ENCODE measurements around the gene VEZF1. TPM values are rescaled to one million over a fixed set of nuclear protein-coding genes. Genes with fewer than 3 reads are reported as not detected.

VEZF1 gene
- total RNA-seq, 1 donor from 2014 or later = 31.1 TPM

DNA sequence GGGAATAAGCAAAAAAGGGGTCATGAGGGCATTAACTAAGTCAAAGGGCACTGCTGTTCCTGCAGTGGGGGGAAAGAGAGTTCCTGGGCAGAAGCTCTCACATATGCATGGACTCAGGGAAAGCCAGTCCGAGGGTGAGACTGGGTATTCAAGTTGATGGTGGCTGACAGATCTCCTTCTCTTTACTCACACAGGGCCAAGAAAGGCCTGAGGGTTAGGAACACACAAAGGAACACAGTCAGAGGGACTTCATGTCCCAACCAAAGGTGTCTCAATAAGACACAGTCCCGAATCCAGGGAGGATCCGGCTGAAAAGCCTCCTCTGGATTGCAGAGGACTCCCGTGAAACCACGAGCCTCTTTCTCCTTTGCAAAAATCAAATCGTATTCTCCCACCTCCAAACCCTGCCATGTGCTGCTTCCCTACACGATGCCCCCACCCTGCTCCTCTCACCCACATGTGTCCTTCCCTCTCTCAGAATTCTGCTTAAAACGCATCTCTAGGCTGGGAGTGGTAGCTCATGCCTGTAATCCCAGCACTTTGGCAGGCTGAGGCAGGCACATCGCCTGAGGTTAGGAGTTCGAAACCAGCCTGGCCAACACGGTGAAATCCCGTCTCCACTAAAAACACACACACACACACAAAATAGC lies 56.4 kb downstream of the VEZF1 start:
- no peak for DNase-seq (ENCODE audit: low read depth, low spot score)

DNA sequence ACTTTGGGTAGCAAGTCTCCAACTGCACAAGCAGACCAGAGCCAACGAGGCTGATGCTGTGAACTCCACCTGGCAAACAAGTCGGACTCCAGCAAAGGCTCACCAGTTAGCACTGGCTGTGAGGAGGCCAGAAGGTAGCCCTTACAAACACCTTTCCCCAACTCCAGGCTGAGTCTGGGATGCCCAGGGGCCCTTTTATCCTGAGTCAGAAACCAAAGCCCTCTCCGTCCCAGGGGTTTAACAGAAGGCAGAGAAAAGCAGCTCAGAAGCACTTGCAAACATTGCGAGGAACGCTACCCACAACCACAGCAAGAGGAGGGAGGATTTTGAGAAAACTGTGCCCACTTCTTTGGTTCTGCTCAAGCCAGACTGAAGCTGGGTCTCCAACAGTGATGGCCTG lies 57.8 kb downstream of the VEZF1 start:
- DNase-seq (ENCODE audit: low read depth, low spot score) = no peak

DNA sequence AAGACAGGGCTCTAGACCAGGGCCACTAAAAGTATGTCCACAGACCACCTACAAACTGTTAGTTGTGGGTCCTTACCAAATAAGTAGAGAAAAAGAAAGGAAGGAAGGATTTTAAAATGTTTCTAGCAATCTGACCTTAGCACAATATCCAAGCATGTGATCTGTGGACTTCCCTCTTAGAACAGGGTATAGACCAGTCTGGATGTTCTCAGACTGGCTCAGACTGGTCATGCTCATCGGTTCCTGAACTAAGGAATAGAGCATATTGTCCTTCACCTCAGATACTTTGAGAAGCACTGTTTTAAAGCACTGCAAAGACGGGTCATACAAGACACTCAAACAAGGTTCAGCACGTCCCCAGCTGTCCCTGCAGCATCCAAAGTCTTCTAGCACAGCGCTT lies 58.7 kb downstream of the VEZF1 start:
- DNase-seq (ENCODE audit: low read depth, low spot score) = no peak

DNA sequence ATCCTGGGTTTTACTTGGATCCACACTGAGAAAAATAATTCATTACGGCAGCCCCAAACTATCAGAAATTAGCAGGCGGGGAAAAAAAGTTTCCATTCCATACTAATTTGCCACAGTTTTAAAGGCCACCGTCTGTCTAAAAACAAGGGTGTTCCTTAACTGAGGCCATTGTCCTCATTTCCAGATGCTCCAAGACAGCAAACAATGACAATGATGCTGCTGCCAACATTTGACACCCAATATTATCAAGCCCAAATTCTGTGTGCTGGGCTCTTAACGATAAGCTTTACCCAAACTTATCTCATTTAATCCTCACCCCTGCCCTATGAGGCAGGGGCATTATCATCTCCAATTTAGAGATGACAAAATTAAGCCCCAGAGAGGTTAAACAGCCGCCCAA lies 59.1 kb downstream of the VEZF1 start:
- DNase-seq (ENCODE audit: low read depth, low spot score) = no peak

DNA sequence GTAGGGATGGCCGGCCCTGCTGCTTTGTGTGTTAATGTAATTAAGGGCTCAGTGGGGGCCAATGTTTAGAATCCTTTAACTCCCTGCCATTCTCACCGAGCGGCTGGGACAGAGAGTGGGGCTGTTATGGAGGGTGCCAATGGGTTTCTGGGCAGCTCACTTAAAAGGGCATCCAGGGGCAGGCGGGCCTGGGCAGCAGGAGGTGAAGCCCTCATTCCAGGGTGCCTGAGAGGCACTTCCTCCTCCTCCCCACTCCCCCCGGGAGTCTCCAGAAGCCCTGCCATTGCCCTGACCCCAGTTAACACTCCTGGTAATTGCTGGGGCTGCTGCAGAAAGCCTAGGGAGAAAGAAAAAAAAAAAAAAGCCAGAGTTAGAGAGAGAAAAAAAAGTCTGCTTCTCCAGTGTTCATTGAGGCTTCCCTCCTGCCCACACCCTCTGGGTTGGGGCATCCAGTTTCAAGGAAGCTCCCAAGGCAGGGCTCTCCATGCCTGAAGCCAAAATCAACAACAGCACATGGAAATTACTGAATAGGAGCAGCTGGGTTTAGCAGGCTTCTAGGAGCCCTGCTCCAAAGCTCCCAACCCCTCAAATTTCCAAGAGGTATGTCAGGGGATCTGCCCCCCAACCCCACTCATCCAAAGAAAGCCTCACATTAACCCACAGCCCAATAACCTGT lies 60.9 kb downstream of the VEZF1 start:
- DNase-seq (ENCODE audit: low read depth, low spot score) = no peak

DNA sequence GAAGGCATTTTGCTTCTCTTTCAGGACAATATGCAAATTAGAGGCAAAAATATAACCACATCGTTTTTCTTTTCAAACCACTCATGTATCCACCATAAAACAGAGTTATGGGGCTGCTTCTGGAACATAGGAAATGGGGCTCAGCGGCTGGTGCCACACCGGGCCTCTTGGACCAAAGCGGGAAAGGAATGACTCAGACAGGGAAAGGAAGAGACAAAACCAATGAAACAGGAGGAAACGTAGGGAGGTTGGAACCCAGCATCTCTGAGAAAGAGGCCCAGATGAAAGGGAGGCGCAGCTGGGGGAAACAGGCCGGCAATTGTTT lies 61.4 kb downstream of the VEZF1 start:
- no peak for DNase-seq (ENCODE audit: low read depth, low spot score)

DNA sequence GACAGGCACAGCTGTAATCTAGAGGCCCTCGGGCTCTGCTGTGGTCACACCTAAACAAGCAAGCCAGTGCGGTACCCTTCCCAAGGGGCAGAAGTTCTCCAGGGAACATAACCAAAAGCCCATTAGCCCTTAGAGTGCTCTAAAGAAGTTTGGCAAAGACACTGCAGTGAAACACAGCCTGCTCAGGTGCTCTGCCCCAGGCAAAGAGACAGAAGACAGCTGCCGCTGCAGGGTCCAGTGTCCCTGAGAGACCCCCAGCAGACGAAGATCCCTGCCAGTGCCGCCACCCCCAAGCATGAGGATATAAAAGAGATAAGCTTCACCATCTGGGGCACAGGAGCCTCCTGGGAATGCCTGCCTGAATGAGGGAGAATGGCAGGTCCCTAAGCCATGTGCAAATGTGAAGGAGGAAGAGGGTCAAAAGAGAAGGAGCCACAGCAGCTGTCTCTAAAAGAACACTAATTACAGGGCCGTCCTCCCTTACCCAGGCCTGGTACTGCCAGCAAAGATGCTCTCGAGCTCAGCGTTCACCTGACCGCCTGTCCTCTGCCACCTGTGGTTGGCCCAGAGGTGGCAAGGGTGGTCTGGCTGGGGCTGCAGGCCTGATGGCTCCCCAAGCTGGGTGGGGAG lies 62.6 kb downstream of the VEZF1 start:
- no peak for DNase-seq (ENCODE audit: low read depth, low spot score)

DNA sequence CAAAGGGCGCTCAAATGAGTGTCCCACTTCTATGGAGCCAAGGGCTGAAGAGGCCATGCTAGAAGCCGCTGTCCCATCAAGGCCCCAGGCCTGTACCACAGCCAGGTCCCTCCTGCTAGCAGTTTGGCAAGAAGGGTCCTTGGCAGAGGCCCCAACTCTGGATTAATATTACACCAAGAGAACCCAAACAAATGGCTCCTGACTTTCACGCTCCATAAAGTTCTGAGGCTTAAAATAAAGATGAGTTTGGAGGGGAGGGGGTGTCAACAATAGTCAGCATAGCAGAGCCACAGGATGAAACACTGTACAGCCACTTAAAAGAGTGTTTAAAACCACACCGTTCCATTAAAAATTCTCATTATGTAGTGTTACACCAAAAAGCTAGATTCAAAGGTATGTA lies 63.4 kb downstream of the VEZF1 start:
- no peak for DNase-seq (ENCODE audit: low read depth, low spot score)

Other genes starting within 250 kb of the VEZF1 start
- gene CCDC182, start 243.0 kb downstream of the VEZF1 start, total RNA-seq = not detected in 2 replicates
- gene MRPS23, start 138.2 kb downstream of the VEZF1 start, total RNA-seq = 34.4 and 46.7 TPM in 2 replicates
- 4.4 and 5.2 TPM in 2 replicates for gene CUEDC1, start 32.8 kb downstream of the VEZF1 start, total RNA-seq
- 532 and 769 TPM in 2 replicates for gene SRSF1, start 19.0 kb upstream of the VEZF1 start, total RNA-seq
- gene DYNLL2, start 95.2 kb upstream of the VEZF1 start, total RNA-seq = 11.9 and 20.5 TPM in 2 replicates
- not detected in 2 replicates for gene OR4D1, start 160.1 kb upstream of the VEZF1 start, total RNA-seq
- gene OR4D2, start 178.7 kb upstream of the VEZF1 start, total RNA-seq = not detected in 2 replicates
- gene EPX, start 204.5 kb upstream of the VEZF1 start, total RNA-seq = not detected in 2 replicates
- 13.8 and 17.0 TPM in 2 replicates for gene MKS1, start 231.0 kb upstream of the VEZF1 start, total RNA-seq

All from pulmonary artery endothelial cell (primary cell).